SU-DHL-6 (cell line): ENCODE results near the gene SLC7A6OS.

Experiments used
- H2AFZ ChIP-seq: fragments of 200-600 bp; sonication (generic); 2 replicates; pipeline ENCODE4 v1.6.1; 2014; ENCODE audit warnings: low read depth, mild to moderate bottlenecking, moderate library complexity, mixed read lengths, antibody characterized with exemption, low read length; ENCODE audit not compliant: severe bottlenecking
- H3F3A ChIP-seq: fragments of 200-600 bp; shearing (Covaris generic); 2 replicates; pipeline ENCODE4 v1.6.0; 2016; ENCODE audit warnings: antibody characterized with exemption, mild to moderate bottlenecking; ENCODE audit not compliant: insufficient read depth
- H3K27ac ChIP-seq: fragments of 200-600 bp; sonication (generic); 2 replicates; pipeline ENCODE4 v1.5.1; 2016; ENCODE audit warnings: low read depth, mild to moderate bottlenecking, low read length, moderate library complexity, mixed read lengths
- H3K27me3 ChIP-seq: fragments of 200-600 bp; sonication (generic), shearing (Covaris generic); 2 replicates; pipeline ENCODE4 v1.6.0; 2014; ENCODE audit warnings: mild to moderate bottlenecking, low read length
- H3K36me3 ChIP-seq: fragments of 200-600 bp; sonication (generic); 2 replicates; pipeline ENCODE4 v1.6.1; 2014; ENCODE audit warnings: mild to moderate bottlenecking, low read length, mixed read lengths
- H3K4me2 ChIP-seq: fragments of 300-600, 200-600 bp; shearing (Covaris generic), sonication (generic); 2 replicates; pipeline ENCODE4 v1.6.0; 2014; ENCODE audit warnings: low read length, low read depth, mild to moderate bottlenecking; ENCODE audit not compliant: poor library complexity, severe bottlenecking
- H3K4me3 ChIP-seq: fragments of 200-600 bp; sonication (generic); 2 replicates; pipeline ENCODE4 v1.5.1; 2014; ENCODE audit warnings: antibody characterized with exemption, low read length, mild to moderate bottlenecking, mixed read lengths; ENCODE audit not compliant: insufficient read depth, poor library complexity, severe bottlenecking
- H3K79me2 ChIP-seq: fragments of 200-600 bp; sonication (generic); 2 replicates; pipeline ENCODE4 v1.6.1; 2014; ENCODE audit warnings: mild to moderate bottlenecking, low read length, moderate library complexity; ENCODE audit not compliant: insufficient read depth
- H3K9ac ChIP-seq: fragments of 200-600 bp; sonication (generic); 2 replicates; pipeline ENCODE4 v1.7.0; 2014; ENCODE audit warnings: mild to moderate bottlenecking, low read length
- H3K9me2 ChIP-seq: fragments of 200-600 bp; sonication (generic); replicated peaks from 2 replicates; pipeline ENCODE4 v1.6.1; 2014; ENCODE audit warnings: low read length; ENCODE audit not compliant: insufficient read depth
- H3K9me3 ChIP-seq: fragments of 200-600 bp; sonication (generic); 2 replicates; pipeline ENCODE4 v1.6.1; 2014; ENCODE audit warnings: low read length, mixed read lengths; ENCODE audit not compliant: insufficient read depth
- H4K20me1 ChIP-seq: fragments of 200-600 bp; sonication (generic); 2 replicates; pipeline ENCODE4 v1.6.1; 2014; ENCODE audit warnings: low read depth, mild to moderate bottlenecking, antibody characterized with exemption, low read length, moderate library complexity, mixed read lengths
- CTCF ChIP-seq: fragments of 200-600 bp; sonication (generic); IDR thresholded peaks from one replicate; pipeline ENCODE4 v1.5.1; 2017; ENCODE audit warnings: antibody characterized with exemption, mild to moderate bottlenecking, low read length, moderate library complexity; ENCODE audit not compliant: insufficient read depth, poor library complexity, severe bottlenecking
- EZH2phosphoT487 ChIP-seq: fragments of 200-600 bp; sonication (generic), shearing (Covaris generic); conservative IDR thresholded peaks from 2 replicates; pipeline ENCODE4 v1.6.1; 2018; ENCODE audit warnings: mild to moderate bottlenecking, antibody characterized with exemption, low read length, moderate library complexity, mixed read lengths

Gene SLC7A6OS

GRCh38 chr16:68275611-68276191, 35.0 kb downstream of the SLC7A6OS start:
- H3K9me3 ChIP-seq = no peaks in the 10 kb centered on the region
- peaks cover 14% of the 10 kb centered on the region for H3F3A ChIP-seq
- TF ChIP-seq CTCF = no peak
- no peak for TF ChIP-seq EZH2phosphoT487
- H4K20me1 ChIP-seq = no peaks in the 10 kb centered on the region
- H2AFZ ChIP-seq = no peak overlapping the region
- H3K9me2 ChIP-seq = no peaks in the 10 kb centered on the region
- H3K27ac ChIP-seq = peak overlapping the region; percentile 79
- H3K79me2 ChIP-seq = peaks cover 73% of the 10 kb centered on the region
- 0 out of 2 replicates have a peak overlapping the region, but pooled peaks have one; percentile 8 for H3K9ac ChIP-seq
- H3K4me2 ChIP-seq = peak overlapping the region; percentile 23
- H3K4me3 ChIP-seq = no peak overlapping the region
- no peaks in the 10 kb centered on the region for H3K27me3 ChIP-seq
- H3K36me3 ChIP-seq = 0 out of 2 replicates have a peak, but pooled peaks cover 6% of the 10 kb centered on the region

GRCh38 chr16:68274441-68274840, 36.3 kb downstream of the SLC7A6OS start:
- Histone ChIP-seq H3K9me2 (no peaks in the 10 kb centered on the region), H3F3A (peaks cover 5% of the 10 kb centered on the region; the same call in 1 of the 2 replicates), H3K36me3 (0 out of 2 replicates have a peak, but pooled peaks cover 6% of the 10 kb centered on the region), H4K20me1 (no peaks in the 10 kb centered on the region), H3K79me2 (peaks cover 75% of the 10 kb centered on the region), H2AFZ (no peak overlapping the region), H3K4me2 (no peak overlapping the region), H3K9me3 (no peaks in the 10 kb centered on the region), H3K27me3 (no peaks in the 10 kb centered on the region), H3K4me3 (no peak overlapping the region), H3K9ac (no peak overlapping the region), H3K27ac (peak overlapping the region; percentile 79)
- TF ChIP-seq EZH2phosphoT487 (no peak), CTCF (no peak)

- 0 out of 2 replicates have a peak, but pooled peaks cover 6% of the 10 kb centered on the region for H3K36me3 ChIP-seq
- no peaks in the 10 kb centered on the region for H3K9me2 ChIP-seq
- H3K27me3 ChIP-seq = no peaks in the 10 kb centered on the region
- H3K4me3 ChIP-seq = no peak overlapping the region
- H3K9ac ChIP-seq = no peak overlapping the region
- H3K4me2 ChIP-seq = no peak overlapping the region
- no peak overlapping the region for H2AFZ ChIP-seq
- H3F3A ChIP-seq = peaks cover 5% of the 10 kb centered on the region; the same call in 1 of the 2 replicates
- H3K9me3 ChIP-seq = no peaks in the 10 kb centered on the region
- peak overlapping the region; percentile 79 for H3K27ac ChIP-seq
- TF ChIP-seq EZH2phosphoT487 = no peak
- no peak for TF ChIP-seq CTCF
- no peaks in the 10 kb centered on the region for H4K20me1 ChIP-seq
- H3K79me2 ChIP-seq = peaks cover 75% of the 10 kb centered on the region
Observed at GRCh38 chr16:68273896-68274295, 36.9 kb downstream of the SLC7A6OS start.
